Chondrocyte (in vitro differentiated cells): ENCODE data around the gene RSPO1. TPM values are rescaled to one million over a fixed set of nuclear protein-coding genes. Genes with fewer than 3 reads are reported as not detected.

ENCODE experiments used
- DNase-seq: peaks from one replicate; pipeline ENCODE4 v3.0.0; 2021; ENCODE audit warnings: mixed read lengths, low spot score
- H3K27ac Mint-ChIP-seq: one replicate; pipeline ENCODE4 v1.8.0; 2021; ENCODE audit warnings: mild to moderate bottlenecking, moderate library complexity, mixed read lengths; ENCODE audit not compliant: unreplicated experiment
- H3K27me3 Mint-ChIP-seq: 2 replicates; pipeline ENCODE4 v1.8.0; 2021; ENCODE audit warnings: low read depth, mixed read lengths
- H3K36me3 Mint-ChIP-seq: 2 replicates; pipeline ENCODE4 v1.8.0; 2021; ENCODE audit warnings: low read depth, mixed read lengths
- H3K4me1 Mint-ChIP-seq: 2 replicates; pipeline ENCODE4 v1.8.0; 2021; ENCODE audit warnings: low read depth, mild to moderate bottlenecking, mixed read lengths
- H3K4me3 Mint-ChIP-seq: one replicate; pipeline ENCODE4 v1.8.0; 2021; ENCODE audit warnings: mild to moderate bottlenecking, moderate library complexity, mixed read lengths; ENCODE audit not compliant: unreplicated experiment
- H3K9me3 Mint-ChIP-seq: 2 replicates; pipeline ENCODE4 v1.8.0; 2021; ENCODE audit warnings: low read depth, mixed read lengths
- CTCF ChIP-seq: fragments of 200-600 bp; sonication (generic); IDR thresholded peaks from 2 replicates; pipeline ENCODE4 v1.5.0; 2021; ENCODE audit warnings: antibody characterized with exemption, mild to moderate bottlenecking, moderate library complexity
- total RNA-seq: library from RNA; stranded (reverse); gene quantifications from 3 replicates; pipeline ENCODE4 v1.2.1, GENCODE V29; 2021

The RSPO1 gene
- total RNA-seq, 1 donor from 2014 or later = not detected

- Mint-ChIP-seq H3K4me3 (no peak overlapping the region), H3K9me3 (no peaks in the 10 kb centered on the region), H3K27ac (no peak overlapping the region), H3K4me1 (no peaks in the 10 kb centered on the region), H3K27me3 (peaks cover 12% of the 10 kb centered on the region), H3K36me3 (peaks cover 3% of the 10 kb centered on the region)
- no peak for TF ChIP-seq CTCF
- no peak for DNase-seq
Observed at GRCh38 chr1:37677143-37677439, 42.4 kb upstream of the RSPO1 start.

- Mint-ChIP-seq H3K9me3 (no peaks in the 10 kb centered on the region), H3K4me1 (no peaks in the 10 kb centered on the region), H3K36me3 (peaks cover 3% of the 10 kb centered on the region), H3K4me3 (no peak overlapping the region), H3K27me3 (peaks cover 17% of the 10 kb centered on the region), H3K27ac (no peak overlapping the region)
- no peak for TF ChIP-seq CTCF
- no peak for DNase-seq
Observed at GRCh38 chr1:37676281-37677142, 41.8 kb upstream of the RSPO1 start.

- H3K4me1 Mint-ChIP-seq = no peaks in the 10 kb centered on the region
- no peak overlapping the region for H3K27ac Mint-ChIP-seq
- TF ChIP-seq CTCF = no peak
- peaks cover 21% of the 10 kb centered on the region for H3K27me3 Mint-ChIP-seq
- no peak overlapping the region for H3K4me3 Mint-ChIP-seq
- no peaks in the 10 kb centered on the region for H3K9me3 Mint-ChIP-seq
- H3K36me3 Mint-ChIP-seq = no peaks in the 10 kb centered on the region
- no peak for DNase-seq
Observed at GRCh38 chr1:37673920-37674319, 39.2 kb upstream of the RSPO1 start.

- Mint-ChIP-seq H3K36me3 (no peaks in the 10 kb centered on the region), H3K4me1 (no peaks in the 10 kb centered on the region), H3K27me3 (peaks cover 25% of the 10 kb centered on the region), H3K9me3 (no peaks in the 10 kb centered on the region), H3K27ac (no peak overlapping the region), H3K4me3 (no peak overlapping the region)
- TF ChIP-seq CTCF = no peak
- DNase-seq = no peak
Observed at GRCh38 chr1:37672136-37672870, 37.6 kb upstream of the RSPO1 start.

GRCh38 chr1:37671261-37671660, 36.6 kb upstream of the RSPO1 start:
- TF ChIP-seq CTCF = no peak
- no peaks in the 10 kb centered on the region for H3K4me1 Mint-ChIP-seq
- no peaks in the 10 kb centered on the region for H3K36me3 Mint-ChIP-seq
- no peaks in the 10 kb centered on the region for H3K9me3 Mint-ChIP-seq
- H3K27ac Mint-ChIP-seq = no peak overlapping the region
- peaks cover 25% of the 10 kb centered on the region for H3K27me3 Mint-ChIP-seq
- H3K4me3 Mint-ChIP-seq = no peak overlapping the region
- no peak for DNase-seq
